ENCODE results near the gene SLC43A2. TPM values are rescaled to one million over a fixed set of nuclear protein-coding genes. Genes with fewer than 3 reads are reported as not detected.

Gene SLC43A2
- total RNA-seq, 2 donors from 2014 or later, result 9.6 to 22.4 TPM

DNA sequence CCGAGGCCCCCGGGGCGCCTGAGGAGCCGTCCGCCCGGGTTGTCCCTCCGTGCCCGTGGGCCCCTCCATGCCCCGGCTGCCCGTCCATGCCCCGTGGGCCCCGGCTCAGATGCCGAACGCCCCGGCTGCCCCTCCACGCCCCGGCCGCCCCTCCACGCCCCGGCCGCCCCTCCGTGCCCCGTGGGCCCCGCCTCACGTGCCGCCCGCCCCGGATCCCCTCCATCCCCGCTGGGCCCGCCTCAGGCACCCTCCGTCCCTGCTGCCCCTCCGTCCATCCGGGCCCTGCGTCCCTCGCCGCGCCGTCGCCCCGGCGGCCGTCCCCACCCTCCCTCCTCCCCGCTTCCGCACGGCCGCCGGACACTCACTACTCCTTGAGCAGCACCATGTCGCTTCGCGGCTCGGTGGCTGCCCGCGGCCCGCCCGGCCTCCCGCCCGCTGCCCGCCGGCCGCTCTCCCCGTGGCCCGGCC is 66.4 kb downstream of the SLC43A2 start:
- intact Hi-C loops (cut with DNase I), result no loop called here
- WGBS, 2 donors, result 0% methylated on average over 41 of the region's 62 CpGs; no CpG with 5 or more reads in 1 of the 2 donors
- ATAC-seq (peak; percentile 69), DNase-seq (peak in 1 of 4 donors; percentile 56)
- Histone ChIP-seq H3K4me1 (peaks cover 35% of the 10 kb centered on the region), H3K9me3 (no peaks in the 10 kb centered on the region), H3K27ac (peak overlapping the region; percentile 85 to 94 (median 90)), H3K36me3 (replicated peaks in 1 of 2; ENCODE audit: insufficient read depth in 1 of 2, low read depth in 2 of 2) (no peaks in the 10 kb centered on the region), H3K27me3 (no peaks in the 10 kb centered on the region), H3K4me3 (peak overlapping the region; percentile 70 to 74)
- TF ChIP-seq, protein P1, sequence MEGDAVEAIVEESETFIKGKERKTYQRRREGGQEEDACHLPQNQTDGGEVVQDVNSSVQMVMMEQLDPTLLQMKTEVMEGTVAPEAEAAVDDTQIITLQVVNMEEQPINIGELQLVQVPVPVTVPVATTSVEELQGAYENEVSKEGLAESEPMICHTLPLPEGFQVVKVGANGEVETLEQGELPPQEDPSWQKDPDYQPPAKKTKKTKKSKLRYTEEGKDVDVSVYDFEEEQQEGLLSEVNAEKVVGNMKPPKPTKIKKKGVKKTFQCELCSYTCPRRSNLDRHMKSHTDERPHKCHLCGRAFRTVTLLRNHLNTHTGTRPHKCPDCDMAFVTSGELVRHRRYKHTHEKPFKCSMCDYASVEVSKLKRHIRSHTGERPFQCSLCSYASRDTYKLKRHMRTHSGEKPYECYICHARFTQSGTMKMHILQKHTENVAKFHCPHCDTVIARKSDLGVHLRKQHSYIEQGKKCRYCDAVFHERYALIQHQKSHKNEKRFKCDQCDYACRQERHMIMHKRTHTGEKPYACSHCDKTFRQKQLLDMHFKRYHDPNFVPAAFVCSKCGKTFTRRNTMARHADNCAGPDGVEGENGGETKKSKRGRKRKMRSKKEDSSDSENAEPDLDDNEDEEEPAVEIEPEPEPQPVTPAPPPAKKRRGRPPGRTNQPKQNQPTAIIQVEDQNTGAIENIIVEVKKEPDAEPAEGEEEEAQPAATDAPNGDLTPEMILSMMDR (IDR thresholded peaks at IDR 0.05), result no peak
- no peak for TF ChIP-seq POLR2A (IDR thresholded peaks at IDR 0.05)

DNA sequence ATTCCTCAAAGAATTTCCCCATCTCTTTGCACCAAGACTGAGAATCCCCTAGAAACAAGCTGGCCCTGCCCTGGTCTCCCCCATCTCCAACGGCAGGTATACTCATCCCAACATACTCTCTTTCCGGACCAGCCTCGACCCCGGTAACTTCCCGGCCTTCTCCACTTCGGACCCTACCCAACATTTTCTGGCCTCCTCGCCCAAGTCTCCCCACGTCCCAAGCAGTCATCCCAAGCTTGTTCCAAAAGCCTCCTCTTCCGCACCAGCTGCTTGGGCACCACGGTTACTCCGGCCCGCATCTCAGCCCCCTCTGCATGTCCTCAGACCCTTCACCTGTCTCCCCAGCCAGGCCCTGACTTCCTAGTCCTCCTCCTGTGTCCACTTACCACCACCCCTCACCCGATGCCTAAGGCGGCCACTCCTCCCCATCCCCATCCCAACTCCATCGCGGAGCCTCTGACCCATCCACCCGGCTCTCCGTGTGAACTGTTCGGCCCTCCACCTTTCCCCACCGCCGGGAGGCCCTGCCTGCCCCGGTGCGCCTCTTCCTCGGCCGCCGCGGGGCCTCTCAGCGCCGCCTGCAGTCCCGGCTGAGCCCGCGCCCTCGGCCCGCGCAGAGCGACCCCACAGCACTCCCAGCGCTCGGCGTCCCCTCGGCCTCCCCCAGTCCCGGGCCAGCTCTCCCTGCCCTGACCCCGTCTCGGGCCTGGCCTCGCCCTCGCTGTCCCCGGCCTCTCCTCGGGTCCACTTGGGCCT is 67.0 kb downstream of the SLC43A2 start:
- DNase-seq (peak; percentile 32 to 39 (median 34)), ATAC-seq (peak; percentile 39)
- intact Hi-C loops (cut with DNase I), result no loop called here
- H3K9me3 ChIP-seq, result no peaks in the 10 kb centered on the region
- WGBS, 2 donors, result 4 to 5% methylated on average over 29 to 47 of the region's 47 CpGs
- TF ChIP-seq, protein P1 (IDR thresholded peaks at IDR 0.05), result peak in 5 of 7 experiments; percentile 8 to 38 (median 23)
- TF ChIP-seq POLR2A (IDR thresholded peaks at IDR 0.05), result no peak
- no peaks in the 10 kb centered on the region for H3K36me3 ChIP-seq (replicated peaks in 1 of 2; ENCODE audit: insufficient read depth in 1 of 2, low read depth in 2 of 2)
- peak overlapping the region; percentile 70 to 74 for H3K4me3 ChIP-seq
- peak overlapping the region; percentile 85 to 94 (median 90) for H3K27ac ChIP-seq
- no peaks in the 10 kb centered on the region for H3K27me3 ChIP-seq
- peaks cover 35% of the 10 kb centered on the region for H3K4me1 ChIP-seq

DNA sequence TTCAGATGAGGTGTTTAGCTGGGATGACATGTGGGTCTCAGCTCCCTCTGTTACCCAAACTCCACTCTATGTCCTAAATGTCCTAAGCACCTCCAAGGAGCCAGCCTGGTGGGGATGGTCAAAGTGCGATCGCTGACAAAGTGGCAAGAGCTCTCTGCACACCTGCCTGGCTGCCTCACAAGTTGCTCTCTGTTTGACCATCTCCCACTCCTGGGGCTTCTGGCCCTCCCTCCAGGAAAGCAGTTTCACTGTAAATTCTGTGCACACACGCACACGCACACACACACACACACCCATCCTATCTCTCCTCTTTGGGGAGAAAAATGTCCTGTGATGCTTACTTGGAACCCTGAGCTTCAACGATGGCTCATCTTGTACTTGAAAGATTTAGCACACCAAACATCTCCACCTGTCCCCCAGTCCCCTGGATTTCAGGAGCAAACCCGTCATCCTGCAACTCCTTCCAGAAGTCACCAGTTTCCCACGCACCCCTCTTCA is 67.7 kb downstream of the SLC43A2 start:
- intact Hi-C loops (cut with DNase I), result no loop called here
- peaks cover 35% of the 10 kb centered on the region for H3K4me1 ChIP-seq

DNA sequence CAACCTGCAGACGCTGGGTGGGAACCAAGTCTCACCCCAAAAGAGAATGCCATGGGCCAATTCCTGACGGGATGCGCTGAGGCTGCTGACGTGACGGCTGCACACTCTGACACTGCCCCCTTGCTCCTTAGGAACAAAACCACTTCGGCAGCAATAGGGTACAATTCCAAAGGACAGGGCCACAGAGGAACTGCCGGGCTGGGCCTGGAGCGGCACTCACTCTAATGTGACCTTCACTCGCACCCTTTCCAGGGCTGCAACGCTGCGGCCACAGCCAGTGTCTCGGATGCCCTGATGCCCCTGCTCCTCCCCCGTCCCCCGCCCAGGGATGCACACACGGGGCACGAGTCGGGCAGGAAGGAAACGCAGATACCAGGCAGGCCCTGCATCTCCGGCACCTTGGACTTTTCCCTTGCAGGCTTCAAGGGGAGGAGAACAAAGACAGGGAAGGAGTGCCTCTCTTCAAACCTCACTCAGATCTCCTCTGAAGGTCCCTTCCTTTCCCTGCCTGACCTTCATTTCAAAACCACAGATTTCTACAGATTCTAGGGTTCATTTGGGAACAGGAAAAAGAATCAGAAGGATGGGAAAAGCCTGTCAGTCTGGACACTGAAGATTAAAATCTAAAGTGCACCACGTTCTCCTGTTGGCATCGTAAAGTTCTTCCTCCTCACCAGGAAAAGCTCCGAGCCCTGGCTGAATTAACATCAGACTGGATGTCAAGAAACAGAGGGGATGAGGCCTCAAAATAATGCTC is 68.4 kb downstream of the SLC43A2 start:
- intact Hi-C loops (cut with DNase I), result no loop called here
- no peak for DNase-seq
- H3K4me1 ChIP-seq, result peaks cover 39% of the 10 kb centered on the region
- H3K9me3 ChIP-seq, result no peaks in the 10 kb centered on the region
- H3K27ac ChIP-seq, result no peak overlapping the region
- no peaks in the 10 kb centered on the region for H3K27me3 ChIP-seq
- H3K36me3 ChIP-seq (replicated peaks in 1 of 2; ENCODE audit: insufficient read depth in 1 of 2, low read depth in 2 of 2), result peaks cover 0 to 2% of the 10 kb centered on the region in 2 donors
- TF ChIP-seq, protein P1 (IDR thresholded peaks at IDR 0.05), result no peak
- no peak for TF ChIP-seq POLR2A (IDR thresholded peaks at IDR 0.05)
- H3K4me3 ChIP-seq, result no peak overlapping the region
- ATAC-seq, result no peak
- 64 to 72% methylated on average over 20 to 22 of the region's 22 CpGs for WGBS, 2 donors

More for the DNA sequence above, 67.7 kb downstream of the SLC43A2 start:
- 55 to 59% methylated on average over 7 of the region's 7 CpGs for WGBS, 2 donors
- Histone ChIP-seq H3K27me3 (no peaks in the 10 kb centered on the region), H3K36me3 (replicated peaks in 1 of 2; ENCODE audit: insufficient read depth in 1 of 2, low read depth in 2 of 2) (peaks cover 0 to 2% of the 10 kb centered on the region in 2 donors), H3K4me3 (no peak overlapping the region), H3K9me3 (no peaks in the 10 kb centered on the region), H3K27ac (no peak overlapping the region)
- TF ChIP-seq, protein P1 (IDR thresholded peaks at IDR 0.05), result no peak
- ATAC-seq (no peak), DNase-seq (no peak)

Measured in body of pancreas (tissue), 4 donors.